Measurements from ENCODE around the gene RANBP9.

RANBP9 gene

DNA sequence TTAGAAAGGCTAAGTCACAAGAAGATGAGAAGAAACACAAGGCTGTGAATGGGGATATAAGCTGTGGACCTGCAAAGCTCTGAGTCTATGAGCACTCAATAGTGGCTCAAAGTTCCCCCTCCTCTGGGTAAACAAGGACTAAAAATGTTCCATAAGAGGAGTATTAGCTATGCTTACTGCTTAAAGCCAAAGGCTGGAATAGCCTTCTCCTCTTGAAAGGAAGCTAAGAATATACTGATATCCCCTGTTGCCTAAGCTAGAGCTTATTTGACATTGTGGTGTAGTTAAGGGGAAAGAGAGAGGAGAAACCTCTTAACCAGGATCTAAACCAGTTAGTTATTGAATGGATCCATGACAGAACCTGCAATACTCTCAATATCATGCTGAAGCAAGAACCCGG lies 50.7 kb downstream of the RANBP9 start:
- no peak overlapping the region for H3K4me3 ChIP-seq (ENCODE audit: low read depth, low read length)
- no peak for DNase-seq (ENCODE audit: low read depth)
- TF ChIP-seq, protein P1, sequence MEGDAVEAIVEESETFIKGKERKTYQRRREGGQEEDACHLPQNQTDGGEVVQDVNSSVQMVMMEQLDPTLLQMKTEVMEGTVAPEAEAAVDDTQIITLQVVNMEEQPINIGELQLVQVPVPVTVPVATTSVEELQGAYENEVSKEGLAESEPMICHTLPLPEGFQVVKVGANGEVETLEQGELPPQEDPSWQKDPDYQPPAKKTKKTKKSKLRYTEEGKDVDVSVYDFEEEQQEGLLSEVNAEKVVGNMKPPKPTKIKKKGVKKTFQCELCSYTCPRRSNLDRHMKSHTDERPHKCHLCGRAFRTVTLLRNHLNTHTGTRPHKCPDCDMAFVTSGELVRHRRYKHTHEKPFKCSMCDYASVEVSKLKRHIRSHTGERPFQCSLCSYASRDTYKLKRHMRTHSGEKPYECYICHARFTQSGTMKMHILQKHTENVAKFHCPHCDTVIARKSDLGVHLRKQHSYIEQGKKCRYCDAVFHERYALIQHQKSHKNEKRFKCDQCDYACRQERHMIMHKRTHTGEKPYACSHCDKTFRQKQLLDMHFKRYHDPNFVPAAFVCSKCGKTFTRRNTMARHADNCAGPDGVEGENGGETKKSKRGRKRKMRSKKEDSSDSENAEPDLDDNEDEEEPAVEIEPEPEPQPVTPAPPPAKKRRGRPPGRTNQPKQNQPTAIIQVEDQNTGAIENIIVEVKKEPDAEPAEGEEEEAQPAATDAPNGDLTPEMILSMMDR (IDR thresholded peaks at IDR 0.05; ENCODE audit: low read depth, low read length, missing control alignments), result no peak

DNA sequence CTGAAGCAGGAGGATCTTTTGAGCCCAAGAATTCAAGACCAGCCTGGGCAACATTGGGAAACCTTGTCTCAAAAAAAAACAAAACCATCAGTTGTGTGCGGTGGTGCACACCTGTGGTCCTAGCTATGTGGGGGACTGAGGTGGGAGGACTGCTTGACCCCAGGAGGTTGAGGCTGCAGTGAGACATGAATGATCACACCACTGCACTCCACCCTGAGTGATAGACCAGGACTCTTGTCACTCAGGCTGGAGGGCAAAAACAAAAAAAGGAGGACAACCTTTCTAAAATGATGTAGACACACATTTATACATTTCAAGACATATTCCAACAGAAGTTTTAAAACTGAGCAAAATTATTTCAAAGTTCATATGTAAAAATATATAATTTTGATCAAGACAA lies 51.4 kb downstream of the RANBP9 start:
- TF ChIP-seq, protein P1 (IDR thresholded peaks at IDR 0.05; ENCODE audit: low read depth, low read length, missing control alignments), result no peak
- no peak for DNase-seq (ENCODE audit: low read depth)
- no peak overlapping the region for H3K4me3 ChIP-seq (ENCODE audit: low read depth, low read length)

DNA sequence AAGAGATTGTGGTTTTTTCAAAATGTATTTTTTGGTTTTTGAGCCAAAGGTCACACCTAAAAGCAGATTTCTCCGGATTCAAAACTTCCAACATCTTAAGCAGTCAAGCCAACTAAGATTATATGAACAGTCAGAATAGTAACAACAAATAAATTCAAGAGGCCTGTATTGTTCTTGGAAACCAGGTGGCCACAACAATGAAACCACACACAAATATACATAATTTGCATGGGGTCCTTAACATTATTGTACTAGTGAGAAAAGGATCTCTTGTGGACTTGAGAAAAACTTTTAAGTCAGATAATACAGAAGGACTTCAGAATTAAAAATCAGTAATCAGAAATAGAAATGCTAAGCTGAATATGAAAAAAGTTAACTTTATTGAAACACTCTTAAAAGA lies 55.9 kb downstream of the RANBP9 start:
- H3K4me3 ChIP-seq (ENCODE audit: low read depth, low read length), result no peak overlapping the region
- TF ChIP-seq, protein P1 (IDR thresholded peaks at IDR 0.05; ENCODE audit: low read depth, low read length, missing control alignments), result no peak
- DNase-seq (ENCODE audit: low read depth), result peak; percentile 8

DNA sequence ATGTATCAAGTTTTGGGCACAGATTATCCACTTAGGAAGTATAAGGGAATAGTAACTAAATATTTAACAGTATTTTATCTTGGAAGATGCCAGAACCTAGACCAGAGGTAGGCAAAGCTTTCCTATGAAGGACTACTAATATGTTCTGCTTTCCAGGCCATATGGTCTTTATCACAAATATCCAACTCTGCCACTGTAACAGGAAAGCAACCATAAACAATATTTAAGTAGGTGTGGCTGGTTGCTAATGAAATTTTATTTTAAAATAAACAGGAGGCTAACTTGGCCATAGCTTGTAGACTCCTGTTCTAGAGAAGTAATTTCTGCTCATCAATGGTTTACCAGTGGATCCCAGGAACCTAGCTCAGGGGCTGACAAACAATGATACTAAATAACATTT lies 57.1 kb downstream of the RANBP9 start:
- H3K4me3 ChIP-seq (ENCODE audit: low read depth, low read length), result no peak overlapping the region
- DNase-seq (ENCODE audit: low read depth), result no peak
- TF ChIP-seq, protein P1 (IDR thresholded peaks at IDR 0.05; ENCODE audit: low read depth, low read length, missing control alignments), result no peak

DNA sequence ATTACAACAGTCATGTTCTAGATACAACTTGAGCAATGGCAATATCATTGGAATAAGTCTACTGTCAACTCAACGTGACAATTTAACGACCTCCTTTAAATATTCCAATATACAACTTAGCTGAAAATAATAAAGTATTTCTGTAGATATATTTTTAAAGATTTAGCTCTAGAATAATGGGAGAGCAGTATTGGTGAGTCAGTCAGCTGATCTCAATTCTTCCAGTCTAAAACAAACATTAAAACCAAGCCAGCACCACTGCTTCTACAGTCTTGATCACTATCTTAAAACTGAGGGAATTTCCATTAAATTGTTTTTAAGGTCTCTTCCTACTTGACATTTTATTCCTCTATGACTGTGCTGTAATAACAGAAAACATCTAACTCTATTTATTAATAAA lies 58.3 kb downstream of the RANBP9 start:
- TF ChIP-seq, protein P1 (IDR thresholded peaks at IDR 0.05; ENCODE audit: low read depth, low read length, missing control alignments), result no peak
- no peak overlapping the region for H3K4me3 ChIP-seq (ENCODE audit: low read depth, low read length)
- DNase-seq (ENCODE audit: low read depth), result no peak

DNA sequence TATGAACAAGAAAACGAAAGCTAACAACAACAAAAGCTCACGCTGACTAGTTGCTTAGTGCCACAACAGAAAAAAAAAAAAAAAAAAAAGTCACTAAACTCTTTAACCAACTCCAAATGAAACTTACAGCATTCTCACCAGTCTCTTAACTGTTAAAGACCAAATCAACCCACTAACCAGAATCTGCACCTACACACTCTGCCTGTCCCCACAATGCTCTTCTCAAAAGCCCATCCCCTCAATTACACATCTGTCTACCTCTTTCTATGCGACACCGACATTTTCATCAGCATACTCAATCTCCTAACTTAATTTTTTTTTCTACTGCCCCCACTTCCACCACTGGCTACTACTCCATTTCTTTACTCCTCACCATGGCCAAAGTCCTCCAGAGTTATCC lies 62.2 kb downstream of the RANBP9 start:
- no peak for DNase-seq (ENCODE audit: low read depth)
- no peak overlapping the region for H3K4me3 ChIP-seq (ENCODE audit: low read depth, low read length)
- TF ChIP-seq, protein P1 (IDR thresholded peaks at IDR 0.05; ENCODE audit: low read depth, low read length, missing control alignments), result no peak

DNA sequence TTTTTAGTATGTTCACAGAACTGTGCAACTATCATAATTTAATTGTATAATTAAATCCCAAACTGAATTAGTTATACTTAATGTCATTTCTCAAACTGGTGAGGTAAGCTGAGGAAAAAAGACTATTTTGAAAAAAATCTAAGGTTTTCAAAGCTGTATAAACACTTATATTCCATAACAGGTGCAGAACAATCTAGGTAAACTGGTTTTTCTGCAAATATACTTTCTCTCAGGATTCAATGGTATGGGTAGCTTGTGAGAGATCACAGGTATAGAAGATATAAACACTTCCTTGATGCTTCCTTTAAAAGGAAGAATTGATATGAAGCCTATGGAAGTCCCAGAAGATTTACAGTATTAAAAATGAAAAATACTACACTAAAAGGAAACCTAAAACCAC lies 62.8 kb downstream of the RANBP9 start:
- TF ChIP-seq, protein P1 (IDR thresholded peaks at IDR 0.05; ENCODE audit: low read depth, low read length, missing control alignments), result no peak
- no peak for DNase-seq (ENCODE audit: low read depth)

More for the DNA sequence above, 62.8 kb downstream of the RANBP9 start:
- no peak overlapping the region for H3K4me3 ChIP-seq (ENCODE audit: low read depth, low read length)

Measured in GM12864 (cell line).